ENCODE data around the gene TTLL7.

TTLL7 gene

DNA sequence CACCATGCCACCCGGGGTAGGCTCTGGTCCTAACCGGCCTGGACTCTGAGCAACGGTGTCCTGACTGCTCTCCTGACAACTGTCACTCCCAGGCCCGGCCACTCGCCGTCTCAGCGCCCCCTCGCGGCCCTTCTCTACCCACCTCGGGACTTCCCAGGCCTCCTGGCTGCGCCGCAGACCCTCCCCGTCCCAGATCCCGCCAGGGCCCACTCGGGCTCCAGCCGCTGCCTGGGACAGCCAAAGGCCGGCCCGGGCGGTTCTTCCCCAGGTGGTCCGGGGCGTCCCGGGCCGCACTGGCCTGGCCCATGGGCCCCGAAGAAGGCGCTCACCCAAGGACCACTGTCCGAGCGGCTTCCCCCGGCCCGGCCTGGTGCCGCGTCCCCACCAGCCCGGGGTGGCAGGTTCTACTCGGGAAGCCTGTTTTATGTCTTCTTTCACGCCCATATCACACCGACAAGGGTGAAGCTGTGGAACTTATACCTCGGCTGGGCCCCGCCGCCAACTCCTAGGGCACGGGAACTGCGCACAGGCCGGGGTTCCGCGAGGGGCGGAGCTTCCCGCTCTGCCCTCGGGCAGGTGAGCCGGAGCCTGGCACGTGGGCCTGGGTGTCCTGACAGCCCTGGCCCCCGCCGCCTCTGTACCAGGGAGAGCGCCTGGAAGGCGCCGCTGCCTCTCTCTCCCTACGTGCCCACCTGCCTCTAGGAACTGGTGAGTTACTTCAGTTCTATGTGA, 138.3 kb downstream of the TTLL7 start:
- no peak for DNase-seq

GRCh38 chr1:83857716-83858115, 141.2 kb downstream of the TTLL7 start:
- no peak for DNase-seq

- no peak for DNase-seq
Observed at GRCh38 chr1:83857103-83857502, 141.8 kb downstream of the TTLL7 start.

- DNase-seq: no peak
Observed at GRCh38 chr1:83856381-83856780, 142.6 kb downstream of the TTLL7 start.

DNA sequence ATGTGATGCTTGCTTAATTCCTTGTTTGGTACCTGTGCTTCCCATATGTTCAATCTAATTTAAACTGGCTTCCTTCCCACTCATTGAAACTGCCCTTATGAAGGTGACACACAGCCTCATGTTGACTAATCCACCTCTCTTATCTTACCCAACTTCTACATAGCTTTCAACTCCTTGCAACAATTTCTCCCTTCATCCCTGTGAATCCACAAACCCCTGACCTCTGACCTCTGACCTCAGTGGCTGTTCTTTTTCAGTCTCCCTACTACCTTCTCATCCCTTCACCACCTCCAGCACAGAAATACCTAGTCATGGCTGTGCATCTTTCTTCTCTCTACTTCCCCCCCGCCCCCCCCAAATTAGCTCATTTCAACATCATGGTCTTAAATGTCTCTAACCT, 144.5 kb downstream of the TTLL7 start:
- no peak for DNase-seq

GRCh38 chr1:83850834-83851233, 148.1 kb downstream of the TTLL7 start:
- DNase-seq: no peak

DNA sequence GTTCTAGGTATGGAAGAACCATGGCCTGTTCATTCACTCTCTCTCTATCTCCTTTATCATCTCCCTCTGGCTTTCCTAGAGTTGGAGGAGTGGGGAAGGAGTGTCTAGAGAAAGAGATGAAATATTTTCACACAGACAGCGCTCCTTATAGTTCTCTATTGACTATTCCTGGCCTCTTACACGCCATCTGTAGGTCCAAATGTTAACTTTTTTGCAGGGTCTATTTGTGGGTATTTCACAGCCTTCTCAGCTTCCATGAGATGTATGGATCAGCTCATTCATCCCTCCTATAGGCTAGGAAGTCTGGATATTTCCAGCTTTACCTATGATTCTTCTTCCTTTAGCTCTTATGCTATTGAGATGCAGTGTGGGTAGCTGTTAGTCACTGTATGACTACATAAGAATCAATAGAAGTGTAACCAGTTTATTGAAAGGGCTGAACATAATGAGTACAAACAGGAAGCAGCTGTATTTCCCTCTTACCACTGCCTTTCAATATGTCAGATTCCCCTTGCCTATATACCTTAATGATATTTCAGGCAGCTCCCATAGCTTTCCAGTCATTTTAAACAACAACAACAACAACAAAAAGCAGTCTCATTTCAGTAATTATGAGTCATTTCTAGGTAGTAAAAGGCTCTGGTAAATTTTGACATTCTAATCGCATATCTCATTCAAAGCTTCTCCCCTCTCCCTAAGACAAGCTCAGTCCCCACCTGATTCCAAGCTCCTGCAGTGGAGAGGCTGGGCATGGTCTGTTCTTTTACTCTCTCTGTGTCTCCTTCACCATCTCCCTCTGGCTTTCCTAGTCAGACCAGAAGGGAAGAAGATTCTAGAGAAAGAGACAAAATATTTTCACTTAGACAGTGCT, 149.5 kb downstream of the TTLL7 start:
- DNase-seq: no peak

DNA sequence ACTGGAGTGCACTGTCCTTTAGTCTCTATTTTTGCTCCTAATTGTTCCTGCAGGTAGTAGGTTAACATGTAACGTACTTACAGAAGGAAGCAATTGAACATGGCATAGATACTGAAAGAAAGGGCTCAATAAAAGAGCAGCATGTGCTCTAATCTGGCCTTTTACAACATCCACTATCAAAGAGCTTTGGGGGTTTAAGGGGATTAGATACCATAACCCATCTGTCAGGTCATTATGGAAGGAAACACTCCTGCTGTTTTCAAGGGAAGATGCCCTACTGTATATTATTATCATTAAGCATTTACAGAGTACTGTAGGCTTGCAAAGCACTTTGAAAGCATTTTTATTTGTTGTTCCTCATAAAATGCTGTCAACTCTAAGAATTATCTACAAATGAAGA, 152.8 kb downstream of the TTLL7 start:
- no peak for DNase-seq

- DNase-seq: no peak
Observed at GRCh38 chr1:83845437-83846071, 153.4 kb downstream of the TTLL7 start.

GRCh38 chr1:83844546-83844945, 154.4 kb downstream of the TTLL7 start:
- no peak for DNase-seq

GRCh38 chr1:83839566-83840173, 159.3 kb downstream of the TTLL7 start:
- DNase-seq: no peak

DNA sequence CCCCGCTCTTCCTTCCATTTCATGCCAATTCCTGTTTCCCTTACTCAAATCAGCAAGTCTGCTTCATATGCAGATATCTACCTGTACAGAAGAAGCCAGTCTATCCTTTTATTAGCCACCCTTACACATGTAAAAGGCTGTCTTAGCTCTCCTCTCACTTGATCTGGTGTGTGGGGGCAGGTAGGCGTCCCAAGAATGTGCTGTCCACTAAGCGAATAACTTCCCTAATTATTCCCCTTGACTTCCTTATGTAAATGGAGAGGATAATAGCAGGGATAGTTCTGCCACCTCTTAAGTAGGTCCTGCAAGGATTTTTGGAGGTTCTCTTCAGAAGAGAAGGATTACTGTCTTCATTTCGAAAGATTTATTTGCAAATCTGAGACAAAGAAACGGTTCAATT, 160.4 kb downstream of the TTLL7 start:
- DNase-seq: no peak

GRCh38 chr1:83836543-83836942, 162.4 kb downstream of the TTLL7 start:
- DNase-seq: no peak

DNA sequence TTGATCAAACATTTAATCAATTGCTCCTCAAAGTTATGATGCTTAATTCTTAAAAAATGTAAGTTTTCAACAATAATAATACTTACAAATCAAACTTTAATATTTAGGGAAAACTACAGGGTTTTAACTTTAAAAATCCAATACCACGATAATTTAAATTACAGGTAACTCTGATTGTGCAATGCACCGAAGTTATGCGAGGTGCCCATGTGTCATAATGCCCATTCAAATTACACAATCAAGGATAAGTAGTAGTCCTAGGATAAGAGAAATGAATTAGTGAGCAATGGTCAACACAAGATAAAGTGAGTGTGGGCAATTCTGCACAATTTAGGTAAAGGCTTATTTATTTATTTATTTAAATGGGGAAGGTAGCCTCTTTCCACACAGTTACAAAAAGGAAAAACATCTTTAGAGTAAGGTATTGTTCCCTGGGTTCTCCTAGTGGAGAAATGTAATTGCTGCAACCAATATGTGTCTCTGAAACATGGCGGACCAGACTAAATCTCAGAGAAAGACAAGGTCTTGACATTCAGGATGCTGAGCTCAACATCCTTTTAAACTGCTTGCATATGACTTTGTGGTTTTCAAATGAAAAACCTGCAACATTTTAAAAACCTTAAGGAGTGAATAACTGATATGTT, 164.2 kb downstream of the TTLL7 start:
- no peak for DNase-seq

DNA sequence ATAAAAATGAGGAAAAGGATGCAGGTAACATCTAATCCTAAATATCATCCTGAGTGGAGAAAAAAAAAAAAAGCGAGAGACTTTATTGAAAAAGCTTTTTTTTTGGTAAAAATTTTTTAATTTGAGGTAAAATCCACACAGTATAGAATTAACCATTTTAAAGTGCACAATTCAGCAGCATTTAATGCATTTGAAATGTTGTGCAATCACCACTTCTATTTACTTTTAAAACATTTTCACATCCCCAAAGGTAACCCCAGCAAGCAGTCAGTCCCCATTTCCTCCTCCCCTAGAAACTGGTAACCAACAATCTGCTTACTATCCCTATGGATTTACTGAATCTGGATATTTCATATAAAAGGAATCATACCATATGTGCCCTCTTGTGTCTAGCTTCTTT, 166.7 kb downstream of the TTLL7 start:
- no peak for DNase-seq

DNA sequence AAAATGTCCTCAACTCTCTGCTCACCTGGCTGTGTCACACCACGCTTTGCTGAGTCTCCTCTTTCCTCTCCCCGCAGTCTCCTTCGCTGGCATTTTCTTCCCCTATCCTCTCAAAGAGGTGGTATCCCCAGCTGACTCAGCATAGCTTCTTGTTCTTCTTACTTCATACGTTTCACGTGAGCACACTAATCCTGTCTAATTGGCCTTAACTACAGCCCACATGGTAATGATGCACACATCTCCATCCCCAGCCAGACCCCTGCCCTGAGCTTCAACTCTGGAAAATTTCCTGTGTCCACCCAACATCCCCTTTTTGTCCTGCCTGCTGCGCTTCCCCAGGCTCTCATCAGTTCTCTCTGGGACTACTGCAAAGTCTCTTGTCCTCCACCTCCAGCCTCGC, 169.8 kb downstream of the TTLL7 start:
- no peak for DNase-seq

DNA sequence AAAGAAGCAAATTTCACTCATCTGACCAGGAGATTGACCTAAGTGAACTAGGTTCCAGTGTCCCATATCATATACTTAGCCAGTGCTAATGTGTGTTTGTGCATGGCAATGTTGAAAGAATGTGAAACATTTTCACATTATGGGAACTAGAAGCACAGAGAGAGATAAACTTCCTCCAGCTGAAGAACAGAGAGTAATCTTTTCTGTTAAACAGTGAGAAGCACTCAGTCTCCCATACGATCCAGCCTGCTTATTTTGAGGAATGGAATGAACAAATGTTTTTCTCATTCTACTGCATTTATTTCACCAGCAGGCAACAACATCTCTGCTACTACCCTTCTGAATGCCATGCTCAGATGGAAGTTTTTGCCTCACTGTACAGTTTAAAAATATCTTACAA, 170.5 kb downstream of the TTLL7 start:
- DNase-seq: no peak

DNA sequence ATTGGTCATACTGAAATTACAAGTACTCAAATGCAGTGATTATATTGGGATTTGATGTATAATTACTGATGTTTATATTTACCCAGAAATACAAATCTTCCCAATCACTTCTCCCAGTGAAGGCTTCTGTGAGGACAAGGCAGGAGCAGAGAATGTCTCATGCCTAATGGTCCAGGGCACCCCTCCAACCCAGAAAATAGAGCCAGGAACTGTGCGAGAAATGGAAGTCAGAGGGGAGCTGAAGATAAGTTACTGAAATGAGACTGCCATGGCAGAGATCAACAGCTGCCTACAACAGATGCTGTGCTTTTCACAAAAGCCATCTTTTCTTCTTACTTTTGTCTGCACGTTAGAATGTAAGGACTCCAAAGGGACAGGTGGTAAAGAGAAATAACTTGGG, 171.2 kb downstream of the TTLL7 start:
- no peak for DNase-seq

DNA sequence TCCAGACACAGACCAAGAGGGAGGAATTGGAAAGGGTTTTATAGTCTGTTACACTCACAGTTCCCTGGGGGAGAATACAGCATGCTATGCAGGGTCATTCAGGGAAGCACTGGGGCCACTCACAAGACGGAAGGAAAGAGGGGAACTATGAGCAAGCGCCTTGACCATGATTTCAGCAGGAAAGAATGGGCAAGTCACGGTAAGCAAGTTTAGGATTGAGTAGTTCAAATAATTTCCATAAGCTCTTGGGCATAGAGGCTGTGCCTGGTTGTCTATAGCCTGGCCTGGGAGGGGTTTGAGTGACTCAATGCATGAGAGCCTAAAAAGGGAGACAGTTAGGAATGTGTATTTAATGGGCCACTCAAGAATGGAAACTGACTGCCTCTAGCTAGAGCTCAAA, 176.7 kb downstream of the TTLL7 start:
- no peak for DNase-seq

- no peak for DNase-seq
Observed at GRCh38 chr1:83819436-83819835, 179.5 kb downstream of the TTLL7 start.

DNA sequence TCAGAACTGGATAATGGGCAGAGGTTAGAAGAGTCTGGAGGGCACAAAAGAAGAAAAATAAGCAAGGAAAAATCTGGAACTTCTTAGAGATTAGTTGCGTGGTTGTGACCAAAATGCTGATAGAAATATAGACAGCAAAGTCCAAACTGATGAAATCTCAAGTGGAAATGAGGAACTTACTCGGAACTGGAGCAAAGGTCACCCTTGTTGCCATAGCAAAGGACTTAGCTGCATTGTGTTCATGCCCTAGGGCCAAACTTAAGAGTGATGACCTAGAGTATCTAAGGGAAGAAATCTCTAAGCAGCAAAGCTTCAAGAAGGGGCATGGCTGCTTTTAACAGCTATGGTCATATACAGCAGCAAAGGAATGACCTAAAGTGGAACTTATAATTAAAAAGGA, 180.0 kb downstream of the TTLL7 start:
- no peak for DNase-seq

- no peak for DNase-seq
Observed at GRCh38 chr1:83816836-83817235, 182.1 kb downstream of the TTLL7 start.

GRCh38 chr1:83815330-83815729, 183.6 kb downstream of the TTLL7 start:
- no peak for DNase-seq

All from NCI-H187 treated with DMSO at 0.1 percent for 48 hours (cell line).